ENCODE measurements around the gene TRIM17. TPM values are rescaled to one million over a fixed set of nuclear protein-coding genes. Genes with fewer than 3 reads are reported as not detected.

Gene TRIM17
- polyA plus RNA-seq, 3 donors: 7.8 to 14.4 (median 13.3) TPM

- no peak for DNase-seq
Measured at GRCh38 chr1:228358039-228358763, 58.5 kb downstream of the TRIM17 start.

Other genes with a start within 250 kb of the TRIM17 start
- gene OBSCN, start 208.8 kb downstream of the TRIM17 start, polyA plus RNA-seq (ENCODE audit: insufficient read length in 3 of 3): 10 to 100 TPM; 32.0 to 53.4 (median 48.5) TPM
- 10 to 100 TPM; 17.8 to 23.3 (median 21.0) TPM for gene TRIM11, start 10.0 kb downstream of the TRIM17 start, polyA plus RNA-seq (ENCODE audit: insufficient read length in 3 of 3)
- gene RNF187, start 70.5 kb upstream of the TRIM17 start, polyA plus RNA-seq (ENCODE audit: insufficient read length in 3 of 3): 100 to 1,000 TPM in 1 of 3 donors, 10 to 100 TPM in 2; 76.5 to 104 (median 93.3) TPM

Data from renal pelvis (tissue), 4 donors.